SJSA1 (cell line): Measurements from ENCODE around the gene NT5DC2. TPM values are rescaled to one million over a fixed set of nuclear protein-coding genes. Genes with fewer than 3 reads are reported as not detected.

Source experiments
- DNase-seq, 2 experiments: peaks; one replicate each; pipeline ENCODE4 v3.0.0-alpha.2; 2015 to 2020; ENCODE audit warnings: low spot score in 2 of 2, low read depth in 1 of 2
- H3K27ac ChIP-seq: fragments of 250-450 bp; sonication (Bioruptor Pico); 2 replicates; pipeline ENCODE4 v1.5.1; 2020; ENCODE audit warnings: mild to moderate bottlenecking, moderate library complexity
- H3K27me3 ChIP-seq: fragments of 250-450 bp; sonication (Bioruptor Pico); replicated peaks from 2 replicates; pipeline ENCODE4 v1.5.1; 2020; ENCODE audit warnings: mild to moderate bottlenecking, moderate library complexity
- H3K36me3 ChIP-seq: fragments of 250-450 bp; sonication (Bioruptor Pico); 2 replicates; pipeline ENCODE4 v1.5.1; 2020; ENCODE audit warnings: mild to moderate bottlenecking
- H3K4me1 ChIP-seq: fragments of 250-450 bp; sonication (Bioruptor Pico); replicated peaks from 2 replicates; pipeline ENCODE4 v1.6.1; 2021; ENCODE audit warnings: mild to moderate bottlenecking
- H3K4me3 ChIP-seq: fragments of 250-450 bp; sonication (Bioruptor Pico); 2 replicates; pipeline ENCODE4 v1.5.1; 2020; ENCODE audit warnings: mild to moderate bottlenecking
- H3K9me3 ChIP-seq: fragments of 250-450 bp; sonication (Bioruptor Pico); replicated peaks from 2 replicates; pipeline ENCODE4 v1.5.1; 2020; ENCODE audit warnings: mild to moderate bottlenecking
- total RNA-seq: library from RNA; depleted of rRNA; stranded (reverse); fragments of >200 nt; shearing (Covaris generic); gene quantifications from 2 replicates; pipeline ENCODE4 v1.2.3, GENCODE V29; 2014

Gene NT5DC2
- total RNA-seq, 1 experiment from 2014 or later = 74.6 TPM

GRCh38 chr3:52516509-52517195 is 17.0 kb downstream of the NT5DC2 start:
- H3K4me3 ChIP-seq = no peak overlapping the region
- no peaks in the 10 kb centered on the region for H3K4me1 ChIP-seq
- DNase-seq = no peak
- H3K36me3 ChIP-seq = no peaks in the 10 kb centered on the region
- H3K27me3 ChIP-seq = no peaks in the 10 kb centered on the region
- H3K27ac ChIP-seq = no peak overlapping the region
- H3K9me3 ChIP-seq = no peaks in the 10 kb centered on the region

GRCh38 chr3:52515192-52515591 is 18.5 kb downstream of the NT5DC2 start:
- Histone ChIP-seq H3K36me3 (no peaks in the 10 kb centered on the region), H3K27ac (no peak overlapping the region), H3K4me3 (no peak overlapping the region), H3K4me1 (no peaks in the 10 kb centered on the region), H3K9me3 (no peaks in the 10 kb centered on the region), H3K27me3 (no peaks in the 10 kb centered on the region)
- no peak for DNase-seq

DNA sequence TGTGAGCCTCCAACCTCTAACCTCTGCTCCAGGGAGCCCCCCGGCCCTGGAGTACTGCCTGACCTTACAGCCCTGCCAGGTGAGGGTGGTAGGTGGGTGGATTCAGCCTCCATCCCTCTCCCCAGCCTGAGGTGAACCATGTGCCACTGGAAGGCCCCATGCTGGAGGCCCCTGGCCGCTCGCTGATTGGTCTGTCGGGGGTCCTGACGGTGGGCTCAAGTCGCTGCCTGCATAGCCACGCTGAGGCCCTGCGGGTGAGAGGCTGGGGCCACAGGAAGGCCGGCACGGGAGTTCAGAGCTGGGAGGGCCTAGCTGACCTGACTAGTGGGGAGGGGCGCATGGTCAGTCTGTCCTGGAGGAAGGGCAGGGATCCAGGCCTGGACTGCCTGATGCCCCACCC is 19.1 kb downstream of the NT5DC2 start:
- Histone ChIP-seq H3K27ac (no peak overlapping the region), H3K4me1 (no peaks in the 10 kb centered on the region), H3K4me3 (no peak overlapping the region), H3K27me3 (no peaks in the 10 kb centered on the region), H3K9me3 (no peaks in the 10 kb centered on the region), H3K36me3 (no peaks in the 10 kb centered on the region)
- no peak for DNase-seq

DNA sequence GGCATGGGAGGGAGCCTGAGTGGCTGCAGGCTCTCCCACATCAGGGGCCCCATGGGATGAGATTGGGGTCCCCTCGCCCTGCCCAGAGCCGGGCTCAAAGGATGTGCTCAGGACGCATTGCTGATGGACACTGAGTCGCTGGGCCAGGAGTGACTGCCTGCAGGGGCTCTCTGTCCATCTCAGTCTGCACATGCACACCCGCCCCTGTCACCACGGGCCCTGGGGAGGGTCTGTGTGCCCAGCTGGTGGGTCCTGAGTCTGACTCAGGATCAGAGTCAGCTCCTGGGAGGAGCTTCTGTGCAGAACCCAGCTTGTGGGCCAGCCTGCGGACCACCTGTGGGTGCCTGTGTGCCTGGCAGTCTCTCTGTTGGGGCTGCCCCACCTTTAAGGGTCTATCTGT is 20.4 kb downstream of the NT5DC2 start:
- Histone ChIP-seq H3K36me3 (no peaks in the 10 kb centered on the region), H3K4me3 (no peak overlapping the region), H3K9me3 (no peaks in the 10 kb centered on the region), H3K4me1 (no peaks in the 10 kb centered on the region), H3K27me3 (no peaks in the 10 kb centered on the region), H3K27ac (no peak overlapping the region)
- no peak for DNase-seq

DNA sequence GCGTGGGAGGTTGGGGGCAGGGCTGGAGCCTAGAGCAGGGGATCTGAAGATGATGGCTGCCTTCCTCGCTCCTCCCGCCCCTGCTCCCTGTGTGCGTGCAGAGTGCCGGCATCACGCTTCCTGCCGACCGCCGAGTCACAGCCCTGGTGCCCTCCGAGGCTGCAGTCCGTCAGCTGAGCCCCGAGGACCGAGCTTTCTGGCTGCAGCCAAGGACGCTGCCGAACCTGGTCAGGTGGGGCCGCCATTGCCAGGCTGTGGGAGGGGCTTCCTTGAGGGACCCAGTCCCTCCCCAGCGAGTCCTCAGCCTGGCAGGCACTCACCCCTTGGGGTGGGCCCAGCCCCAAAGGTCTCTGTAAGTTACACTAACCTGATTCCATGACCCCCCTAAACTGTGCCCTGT is 20.9 kb downstream of the NT5DC2 start:
- H3K27ac ChIP-seq = no peak overlapping the region
- no peak overlapping the region for H3K4me3 ChIP-seq
- no peaks in the 10 kb centered on the region for H3K27me3 ChIP-seq
- H3K9me3 ChIP-seq = no peaks in the 10 kb centered on the region
- H3K36me3 ChIP-seq = no peaks in the 10 kb centered on the region
- no peaks in the 10 kb centered on the region for H3K4me1 ChIP-seq
- no peak for DNase-seq

DNA sequence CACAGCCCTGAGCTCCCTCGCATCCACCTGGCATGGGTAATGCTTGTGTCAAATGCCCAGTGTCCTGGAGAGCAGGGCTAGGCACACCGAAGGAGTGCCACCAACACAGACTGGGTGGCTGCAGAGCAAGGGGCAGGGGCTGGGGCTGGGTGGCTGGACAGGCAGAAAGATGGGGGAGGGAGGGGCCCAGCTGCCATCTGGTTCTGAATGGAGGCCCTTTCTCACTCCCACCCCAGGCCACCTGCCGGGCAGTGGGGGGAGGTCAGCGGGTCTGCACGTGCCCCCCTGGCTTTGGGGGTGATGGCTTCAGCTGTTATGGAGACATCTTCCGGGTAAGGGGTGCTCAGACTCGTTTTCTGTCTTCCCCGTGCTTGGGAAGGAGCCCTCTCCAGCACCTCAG is 21.6 kb downstream of the NT5DC2 start:
- H3K36me3 ChIP-seq = no peaks in the 10 kb centered on the region
- no peak overlapping the region for H3K4me3 ChIP-seq
- no peak overlapping the region for H3K27ac ChIP-seq
- H3K4me1 ChIP-seq = peaks cover 6% of the 10 kb centered on the region
- H3K9me3 ChIP-seq = no peaks in the 10 kb centered on the region
- no peak for DNase-seq
- no peaks in the 10 kb centered on the region for H3K27me3 ChIP-seq

GRCh38 chr3:52511509-52511908 is 22.1 kb downstream of the NT5DC2 start:
- DNase-seq = no peak
- Histone ChIP-seq H3K27me3 (no peaks in the 10 kb centered on the region), H3K27ac (no peak overlapping the region), H3K36me3 (no peaks in the 10 kb centered on the region), H3K4me3 (no peak overlapping the region), H3K9me3 (no peaks in the 10 kb centered on the region), H3K4me1 (peaks cover 11% of the 10 kb centered on the region)

GRCh38 chr3:52509753-52510328 is 23.8 kb downstream of the NT5DC2 start:
- H3K4me1 ChIP-seq = peaks cover 11% of the 10 kb centered on the region
- DNase-seq = no peak
- no peaks in the 10 kb centered on the region for H3K9me3 ChIP-seq
- no peak overlapping the region for H3K27ac ChIP-seq
- no peak overlapping the region for H3K4me3 ChIP-seq
- no peaks in the 10 kb centered on the region for H3K36me3 ChIP-seq
- H3K27me3 ChIP-seq = no peaks in the 10 kb centered on the region

DNA sequence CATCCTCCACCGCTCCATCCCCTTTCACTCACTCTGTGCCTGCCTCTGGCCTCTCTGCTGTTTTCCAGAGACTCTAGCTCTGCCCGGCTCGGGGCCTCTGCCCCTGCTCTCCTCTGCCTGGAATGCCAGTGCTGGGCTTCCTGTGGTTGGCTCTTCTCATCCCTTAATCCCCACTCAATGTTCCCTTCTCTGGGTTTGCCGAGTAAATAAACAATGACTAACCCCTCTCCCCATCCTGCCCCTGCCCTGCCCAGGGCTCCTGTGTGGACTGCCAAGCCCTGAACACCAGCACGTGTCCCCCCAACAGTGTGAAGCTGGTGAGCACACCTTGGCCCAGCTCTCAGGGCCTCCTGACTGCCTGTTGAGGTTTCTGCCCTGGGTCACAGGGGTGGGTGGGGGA is 26.3 kb downstream of the NT5DC2 start:
- H3K9me3 ChIP-seq = no peaks in the 10 kb centered on the region
- H3K4me3 ChIP-seq = no peak overlapping the region
- peaks cover 11% of the 10 kb centered on the region for H3K4me1 ChIP-seq
- H3K27ac ChIP-seq = no peak overlapping the region
- H3K36me3 ChIP-seq = no peaks in the 10 kb centered on the region
- no peaks in the 10 kb centered on the region for H3K27me3 ChIP-seq
- peak; percentile 61 to 73 for DNase-seq

- no peak for DNase-seq
- Histone ChIP-seq H3K4me3 (no peak overlapping the region), H3K27ac (no peak overlapping the region), H3K4me1 (peaks cover 11% of the 10 kb centered on the region), H3K27me3 (no peaks in the 10 kb centered on the region), H3K9me3 (no peaks in the 10 kb centered on the region), H3K36me3 (no peaks in the 10 kb centered on the region)
Observed at GRCh38 chr3:52506266-52506966, 27.2 kb downstream of the NT5DC2 start.

DNA sequence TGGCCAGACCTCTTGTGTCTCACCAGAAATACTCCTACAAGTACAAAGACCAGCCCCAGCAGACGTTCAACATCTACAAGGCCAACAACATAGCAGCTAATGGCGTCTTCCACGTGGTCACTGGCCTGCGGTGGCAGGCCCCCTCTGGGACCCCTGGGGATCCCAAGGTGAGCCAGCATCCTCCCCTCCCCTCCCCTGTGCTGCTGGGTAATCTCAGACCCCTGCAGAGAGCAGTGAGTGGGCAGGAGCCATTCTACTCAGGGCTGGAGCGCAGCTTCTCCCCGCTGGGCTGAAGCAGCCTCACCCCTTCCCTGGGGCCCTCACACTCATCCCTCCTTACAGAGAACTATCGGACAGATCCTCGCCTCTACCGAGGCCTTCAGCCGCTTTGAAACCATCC is 28.7 kb downstream of the NT5DC2 start:
- H3K4me3 ChIP-seq = no peak overlapping the region
- no peak overlapping the region for H3K27ac ChIP-seq
- no peaks in the 10 kb centered on the region for H3K9me3 ChIP-seq
- no peak for DNase-seq
- H3K27me3 ChIP-seq = no peaks in the 10 kb centered on the region
- no peaks in the 10 kb centered on the region for H3K36me3 ChIP-seq
- peaks cover 11% of the 10 kb centered on the region for H3K4me1 ChIP-seq

DNA sequence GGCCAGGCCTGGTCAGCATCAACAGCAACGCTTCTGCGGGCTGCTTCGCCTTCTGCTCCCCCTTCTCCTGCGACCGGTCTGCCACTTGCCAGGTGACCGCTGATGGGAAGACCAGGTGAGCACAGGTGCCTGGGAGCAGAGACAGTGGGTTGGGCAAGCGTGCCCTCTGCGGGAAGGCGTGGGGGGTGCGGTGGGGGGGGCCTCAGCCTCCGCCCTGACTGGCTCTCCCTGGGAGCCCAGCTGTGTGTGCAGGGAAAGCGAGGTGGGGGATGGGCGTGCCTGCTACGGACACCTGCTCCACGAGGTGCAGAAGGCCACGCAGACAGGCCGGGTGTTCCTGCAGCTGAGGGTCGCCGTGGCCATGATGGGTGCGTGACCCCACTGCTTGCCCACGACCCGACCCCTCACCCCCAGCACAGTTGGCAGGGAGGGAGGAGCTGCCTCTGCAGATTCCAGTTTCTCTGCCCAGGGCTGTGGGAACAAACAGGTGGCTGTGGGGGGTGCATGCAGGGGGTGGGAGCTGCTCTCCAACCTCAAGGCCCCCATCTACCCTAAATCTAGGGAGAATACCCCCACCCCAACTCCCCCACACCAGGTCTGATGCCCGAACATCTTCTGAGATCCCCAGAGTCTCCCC is 29.8 kb downstream of the NT5DC2 start:
- H3K4me1 ChIP-seq = peaks cover 11% of the 10 kb centered on the region
- H3K27ac ChIP-seq = no peak overlapping the region
- H3K9me3 ChIP-seq = no peaks in the 10 kb centered on the region
- no peaks in the 10 kb centered on the region for H3K27me3 ChIP-seq
- no peaks in the 10 kb centered on the region for H3K36me3 ChIP-seq
- H3K4me3 ChIP-seq = no peak overlapping the region
- no peak for DNase-seq

DNA sequence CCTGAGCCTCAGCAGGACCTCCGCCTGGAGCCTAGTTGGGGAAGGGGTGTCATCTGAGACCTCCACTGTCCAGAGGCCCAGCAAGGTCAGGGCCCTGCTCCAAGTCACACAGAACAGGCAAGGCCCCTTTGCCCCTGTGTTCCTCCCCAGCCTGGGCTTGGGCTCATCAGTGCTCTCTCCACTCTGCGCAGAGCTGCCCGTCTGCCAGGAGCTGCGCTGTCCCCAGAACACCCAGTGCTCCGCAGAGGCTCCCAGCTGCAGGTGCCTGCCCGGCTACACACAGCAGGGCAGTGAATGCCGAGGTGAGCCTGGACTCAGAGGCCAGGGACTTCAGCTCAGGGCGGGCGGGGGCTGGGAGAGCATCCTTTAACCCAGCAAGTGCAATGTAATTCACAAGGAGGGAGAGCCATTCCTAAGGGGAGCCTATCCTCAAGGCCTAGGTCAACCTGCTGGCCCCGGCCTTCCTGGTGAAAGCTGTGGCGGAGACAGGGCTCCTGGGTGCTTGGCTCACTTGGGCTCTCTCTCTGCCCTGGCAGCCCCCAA is 30.8 kb downstream of the NT5DC2 start:
- no peaks in the 10 kb centered on the region for H3K27me3 ChIP-seq
- H3K27ac ChIP-seq = no peak overlapping the region
- H3K4me1 ChIP-seq = peaks cover 11% of the 10 kb centered on the region
- H3K4me3 ChIP-seq = no peak overlapping the region
- no peaks in the 10 kb centered on the region for H3K9me3 ChIP-seq
- H3K36me3 ChIP-seq = no peaks in the 10 kb centered on the region
- DNase-seq = no peak

DNA sequence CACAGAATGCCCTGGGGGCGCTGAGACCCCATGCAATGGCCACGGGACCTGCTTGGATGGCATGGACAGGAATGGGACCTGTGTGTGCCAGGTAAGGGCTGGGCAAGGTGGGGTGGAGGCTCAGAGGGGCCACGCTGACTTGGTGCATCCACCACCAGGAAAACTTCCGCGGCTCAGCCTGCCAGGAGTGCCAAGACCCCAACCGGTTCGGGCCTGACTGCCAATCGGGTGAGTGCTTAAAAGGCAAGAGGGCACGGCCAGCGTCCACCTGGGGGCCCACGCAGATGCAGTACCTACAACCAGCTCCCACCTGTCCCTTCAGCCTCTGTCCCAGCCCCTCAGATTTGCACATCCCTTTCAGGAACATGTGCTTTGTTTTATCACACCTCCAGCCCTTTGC is 31.7 kb downstream of the NT5DC2 start:
- Histone ChIP-seq H3K36me3 (no peaks in the 10 kb centered on the region), H3K4me3 (no peak overlapping the region), H3K4me1 (peaks cover 4% of the 10 kb centered on the region), H3K9me3 (no peaks in the 10 kb centered on the region), H3K27me3 (no peaks in the 10 kb centered on the region), H3K27ac (no peak overlapping the region)
- DNase-seq = no peak
